ENCODE measurements around the gene KCNAB3.
A peak's percentile ranks its signal among the peaks of the same experiment; 100 is the strongest.

KCNAB3 gene

GRCh38 chr17:7915179-7915610 is 14.5 kb downstream of the KCNAB3 start (continued):
- TF ChIP-seq PRDM6 (tag by site-specific recombination; IDR thresholded peaks at IDR 0.05) (no peak), ZNF394 (tag by site-specific recombination; IDR thresholded peaks at IDR 0.05; ENCODE audit: borderline replicate concordance) (no peak), ZNF132 (tag by site-specific recombination; IDR thresholded peaks at IDR 0.05; ENCODE audit: borderline replicate concordance) (no peak), ZNF121 (tag by site-specific recombination; IDR thresholded peaks at IDR 0.05) (no peak), ZBTB20 (tag by site-specific recombination; IDR thresholded peaks at IDR 0.05) (peak; percentile 48; the same call in 1 of the 2 replicates), TSHZ1 (tag by site-specific recombination; IDR thresholded peaks at IDR 0.05; ENCODE audit: borderline replicate concordance) (no peak), IKZF3 (tag by site-specific recombination; IDR thresholded peaks at IDR 0.05) (no peak), ZSCAN30 (tag by site-specific recombination; IDR thresholded peaks at IDR 0.05) (no peak), ZNF19 (tag by site-specific recombination; IDR thresholded peaks at IDR 0.05; ENCODE audit: low read depth) (no peak), AEBP2 (tag by site-specific recombination; IDR thresholded peaks at IDR 0.05; ENCODE audit: borderline replicate concordance) (no peak), ZBTB44 (tag by site-specific recombination; IDR thresholded peaks at IDR 0.05) (no peak), ZNF2 (tag by site-specific recombination; IDR thresholded peaks at IDR 0.05) (peak; percentile 59; the same call in 1 of the 2 replicates), WT1 (tag by site-specific recombination; IDR thresholded peaks at IDR 0.05) (peak; percentile 67), SETDB1 (IDR thresholded peaks at IDR 0.05; ENCODE audit: insufficient read length, low read length) (no peak), EGR2 (tag by site-specific recombination; IDR thresholded peaks at IDR 0.05; ENCODE audit: low read depth) (peak; percentile 95), SCRT2 (tag by site-specific recombination; IDR thresholded peaks at IDR 0.05) (peak; percentile 98), ZNF704 (tag by site-specific recombination; IDR thresholded peaks at IDR 0.05) (no peak), ZBTB21 (tag by site-specific recombination; IDR thresholded peaks at IDR 0.05) (0 out of 2 replicates have a peak, but pooled peaks have one; percentile 46), REST (tag by site-specific recombination; IDR thresholded peaks at IDR 0.05) (no peak), ZNF670 (tag by site-specific recombination; IDR thresholded peaks at IDR 0.05; ENCODE audit: low read depth) (no peak), ZNF335 (tag by site-specific recombination; conservative IDR thresholded peaks at IDR 0.05) (peak; percentile 65; the same call in 1 of the 2 replicates), KLF8 (tag by site-specific recombination; IDR thresholded peaks at IDR 0.05) (peak; percentile 23; the same call in 1 of the 2 replicates), ZNF596 (tag by site-specific recombination; IDR thresholded peaks at IDR 0.05) (no peak), ZNF623 (tag by site-specific recombination; IDR thresholded peaks at IDR 0.05) (no peak), ZNF521 (tag by site-specific recombination; IDR thresholded peaks at IDR 0.05) (no peak), GLI4 (tag by site-specific recombination; IDR thresholded peaks at IDR 0.05) (no peak), ZNF488 (tag by site-specific recombination; IDR thresholded peaks at IDR 0.05) (no peak)

Measured in HEK293 (cell line).